BLaER1 (cell line): ENCODE data around the gene FREY1.

ENCODE experiments used
- H3K27ac ChIP-seq: shearing (Covaris generic); formaldehyde crosslinking; 2 replicates; pipeline ENCODE4 v1.8.1; 2022
- H3K27me3 ChIP-seq: shearing (Covaris generic); formaldehyde crosslinking; 2 replicates; pipeline ENCODE4 v1.8.1; 2022
- H3K36me3 ChIP-seq: shearing (Covaris generic); formaldehyde crosslinking; 2 replicates; pipeline ENCODE4 v1.8.1; 2022
- H3K4me1 ChIP-seq: shearing (Covaris generic); formaldehyde crosslinking; 2 replicates; pipeline ENCODE4 v1.8.1; 2022
- H3K4me2 ChIP-seq: shearing (Covaris generic); formaldehyde crosslinking; 2 replicates; pipeline ENCODE4 v1.8.1; 2022
- H3K4me3 ChIP-seq: shearing (Covaris generic); formaldehyde crosslinking; 2 replicates; pipeline ENCODE4 v1.8.1; 2022
- H3K9ac ChIP-seq: shearing (Covaris generic); formaldehyde crosslinking; 2 replicates; pipeline ENCODE4 v1.8.1; 2022
- H3K9me3 ChIP-seq: shearing (Covaris generic); formaldehyde crosslinking; 2 replicates; pipeline ENCODE4 v1.8.1; 2022
- H4K20me1 ChIP-seq: shearing (Covaris generic); formaldehyde crosslinking; 2 replicates; pipeline ENCODE4 v1.8.1; 2022
- Cebpa-rat ChIP-seq: shearing (Covaris generic); IDR thresholded peaks from 2 replicates; pipeline ENCODE4 v1.8.1; 2022

Gene FREY1

DNA sequence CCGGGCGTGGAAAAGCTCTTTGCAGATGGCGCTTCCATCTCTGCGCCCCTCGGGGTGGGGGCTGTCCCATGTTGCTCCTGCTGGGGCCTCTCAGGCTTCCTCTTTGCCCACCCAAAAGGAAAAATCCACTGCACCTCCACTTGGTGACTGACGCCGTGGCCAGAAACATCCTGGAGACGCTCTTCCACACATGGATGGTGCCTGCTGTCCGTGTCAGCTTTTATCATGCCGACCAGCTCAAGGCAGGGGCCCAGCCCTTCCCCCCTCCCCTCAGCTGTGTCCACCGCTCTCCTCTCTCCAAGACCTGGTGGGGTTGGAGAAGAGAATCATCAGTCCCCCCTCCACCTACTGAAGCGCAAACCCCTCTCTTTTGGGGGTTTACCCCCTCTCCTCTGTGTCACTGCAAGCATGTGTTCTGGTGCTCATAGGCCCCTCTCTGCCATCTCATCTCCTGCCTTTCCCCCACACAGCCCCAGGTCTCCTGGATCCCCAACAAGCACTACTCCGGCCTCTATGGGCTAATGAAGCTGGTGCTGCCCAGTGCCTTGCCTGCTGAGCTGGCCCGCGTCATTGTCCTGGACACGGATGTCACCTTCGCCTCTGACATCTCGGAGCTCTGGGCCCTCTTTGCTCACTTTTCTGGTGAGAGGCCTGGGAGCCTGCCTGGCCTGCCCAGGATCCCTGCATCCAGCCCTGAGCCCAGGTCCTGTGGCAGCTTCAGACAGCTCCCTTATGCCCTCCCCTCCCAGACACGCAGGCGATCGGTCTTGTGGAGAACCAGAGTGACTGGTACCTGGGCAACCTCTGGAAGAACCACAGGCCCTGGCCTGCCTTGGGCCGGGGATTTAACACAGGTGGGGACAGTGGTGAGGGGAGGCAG lies 17.2 kb upstream of the FREY1 start:
- H3K36me3 ChIP-seq, result peaks cover 27% of the 10 kb centered on the region
- H3K4me2 ChIP-seq, result peak overlapping the region; percentile 96
- H3K4me3 ChIP-seq, result peak overlapping the region; percentile 73
- H3K9ac ChIP-seq, result peak overlapping the region; percentile 43
- no peaks in the 10 kb centered on the region for H3K9me3 ChIP-seq
- peaks cover 38% of the 10 kb centered on the region for H3K27me3 ChIP-seq
- H4K20me1 ChIP-seq, result 0 out of 2 replicates have a peak, but pooled peaks cover 8% of the 10 kb centered on the region
- peak overlapping the region; percentile 58 for H3K27ac ChIP-seq
- no peak for TF ChIP-seq Cebpa-rat
- peaks cover 99% of the 10 kb centered on the region for H3K4me1 ChIP-seq

- Histone ChIP-seq H3K9ac (peak within 1 kb of the TSS; percentile 83), H3K27me3 (peaks cover 38% of the 10 kb centered on the region), H3K9me3 (no peaks in the 10 kb centered on the region), H3K36me3 (peaks cover 16% of the 10 kb centered on the region), H3K27ac (peak within 1 kb of the TSS; percentile 84), H3K4me3 (peak within 1 kb of the TSS; percentile 73), H3K4me2 (peak within 1 kb of the TSS; percentile 96), H3K4me1 (peaks cover 89% of the 10 kb centered on the region), H4K20me1 (peaks cover 9% of the 10 kb centered on the region; the same call in 1 of the 2 replicates)
- TF ChIP-seq Cebpa-rat, result no peak
These were observed 15.5 kb upstream of the FREY1 start, which contains the start of gene LARGE2 for GRCh38 chr11:45922425-45923082. LARGE2 (plus strand) TSS chr11:45922656; CDS start chr11:45922883, 227 bp downstream.

- peaks cover 38% of the 10 kb centered on the region for H3K27me3 ChIP-seq
- H3K4me3 ChIP-seq, result peak overlapping the region; percentile 73
- peak overlapping the region; percentile 84 for H3K27ac ChIP-seq
- no peaks in the 10 kb centered on the region for H3K9me3 ChIP-seq
- H3K4me2 ChIP-seq, result peak overlapping the region; percentile 96
- H3K4me1 ChIP-seq, result peaks cover 86% of the 10 kb centered on the region
- H4K20me1 ChIP-seq, result peaks cover 17% of the 10 kb centered on the region; the same call in 1 of the 2 replicates
- no peak for TF ChIP-seq Cebpa-rat
- H3K9ac ChIP-seq, result peak overlapping the region; percentile 83
- H3K36me3 ChIP-seq, result peaks cover 8% of the 10 kb centered on the region
These were observed 14.7 kb upstream of the FREY1 start for GRCh38 chr11:45921561-45922424.

GRCh38 chr11:45920531-45921477 lies 13.7 kb upstream of the FREY1 start:
- Histone ChIP-seq H4K20me1 (peaks cover 27% of the 10 kb centered on the region; the same call in 1 of the 2 replicates), H3K4me2 (peak overlapping the region; percentile 98), H3K9me3 (no peaks in the 10 kb centered on the region), H3K4me1 (peaks cover 85% of the 10 kb centered on the region), H3K4me3 (peak overlapping the region; percentile 73; the same call in 1 of the 2 replicates), H3K27ac (no peak overlapping the region), H3K9ac (no peak overlapping the region), H3K27me3 (peaks cover 38% of the 10 kb centered on the region), H3K36me3 (peaks cover 7% of the 10 kb centered on the region)
- no peak for TF ChIP-seq Cebpa-rat

DNA sequence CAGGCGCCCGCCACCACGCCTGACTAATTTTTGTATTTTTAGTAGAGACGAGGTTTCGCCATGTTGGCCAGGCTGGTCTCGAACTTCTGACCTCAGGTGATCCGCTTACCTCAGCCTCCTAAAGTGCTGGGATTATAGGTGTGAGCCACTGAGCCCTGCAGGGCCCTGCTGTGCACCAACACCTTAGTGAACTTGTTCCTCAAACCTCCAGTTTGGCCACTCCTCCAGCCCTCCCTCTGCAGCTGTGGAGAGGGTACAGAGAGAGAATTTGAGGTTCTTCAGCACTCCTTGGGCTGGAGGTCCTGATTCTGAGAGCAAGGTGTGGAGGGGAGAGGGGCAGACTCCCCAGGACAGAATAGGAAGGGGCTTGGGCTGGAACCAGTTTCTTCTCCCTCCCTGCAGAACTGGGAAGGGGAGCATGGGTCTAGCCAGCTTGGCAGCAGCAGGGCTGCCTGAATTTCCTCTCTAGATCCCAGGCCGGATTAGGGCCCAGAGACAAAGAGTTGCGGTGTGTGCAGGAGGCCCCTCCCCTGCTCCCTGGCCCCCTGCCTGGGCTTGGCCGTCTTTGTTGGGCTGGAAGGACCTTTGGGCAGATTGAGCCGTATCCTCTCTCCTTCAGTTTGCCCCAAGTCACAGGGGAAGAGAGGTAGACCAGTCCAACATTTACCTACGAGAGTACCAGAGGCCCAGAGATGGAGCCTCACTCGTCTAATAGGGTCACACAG lies 12.9 kb upstream of the FREY1 start:
- no peak overlapping the region for H3K27ac ChIP-seq
- H3K27me3 ChIP-seq, result peaks cover 38% of the 10 kb centered on the region
- no peak for TF ChIP-seq Cebpa-rat
- no peaks in the 10 kb centered on the region for H3K9me3 ChIP-seq
- H3K36me3 ChIP-seq, result peaks cover 16% of the 10 kb centered on the region
- H4K20me1 ChIP-seq, result peaks cover 34% of the 10 kb centered on the region; the same call in 1 of the 2 replicates
- H3K4me1 ChIP-seq, result peaks cover 77% of the 10 kb centered on the region
- H3K4me3 ChIP-seq, result no peak overlapping the region
- peak overlapping the region; percentile 98 for H3K4me2 ChIP-seq
- no peak overlapping the region for H3K9ac ChIP-seq

GRCh38 chr11:45918962-45919675 lies 12.0 kb upstream of the FREY1 start:
- Histone ChIP-seq H3K4me3 (peak overlapping the region; percentile 91), H3K27ac (no peak overlapping the region)
- no peak for TF ChIP-seq Cebpa-rat

GRCh38 chr11:45918331-45918941 lies 11.4 kb upstream of the FREY1 start:
- Histone ChIP-seq H3K4me2 (peak overlapping the region; percentile 98), H3K36me3 (peaks cover 31% of the 10 kb centered on the region), H3K4me3 (peak overlapping the region; percentile 91), H3K4me1 (peaks cover 62% of the 10 kb centered on the region), H4K20me1 (peaks cover 40% of the 10 kb centered on the region), H3K27me3 (peaks cover 36% of the 10 kb centered on the region), H3K27ac (peak overlapping the region; percentile 94), H3K9me3 (no peaks in the 10 kb centered on the region), H3K9ac (peak overlapping the region; percentile 94)
- TF ChIP-seq Cebpa-rat, result no peak

More at GRCh38 chr11:45918962-45919675, 12.0 kb upstream of the FREY1 start:
- Histone ChIP-seq H3K9ac (no peak overlapping the region), H4K20me1 (peaks cover 35% of the 10 kb centered on the region), H3K27me3 (peaks cover 38% of the 10 kb centered on the region), H3K4me2 (peak overlapping the region; percentile 98), H3K9me3 (no peaks in the 10 kb centered on the region), H3K36me3 (peaks cover 24% of the 10 kb centered on the region), H3K4me1 (peaks cover 68% of the 10 kb centered on the region)
